Measurements from ENCODE around the gene PRKCE. TPM values are rescaled to one million over a fixed set of nuclear protein-coding genes. Genes with fewer than 3 reads are reported as not detected.

PRKCE gene
- total RNA-seq, 1 experiment from 2014 or later: 2.4 TPM

DNA sequence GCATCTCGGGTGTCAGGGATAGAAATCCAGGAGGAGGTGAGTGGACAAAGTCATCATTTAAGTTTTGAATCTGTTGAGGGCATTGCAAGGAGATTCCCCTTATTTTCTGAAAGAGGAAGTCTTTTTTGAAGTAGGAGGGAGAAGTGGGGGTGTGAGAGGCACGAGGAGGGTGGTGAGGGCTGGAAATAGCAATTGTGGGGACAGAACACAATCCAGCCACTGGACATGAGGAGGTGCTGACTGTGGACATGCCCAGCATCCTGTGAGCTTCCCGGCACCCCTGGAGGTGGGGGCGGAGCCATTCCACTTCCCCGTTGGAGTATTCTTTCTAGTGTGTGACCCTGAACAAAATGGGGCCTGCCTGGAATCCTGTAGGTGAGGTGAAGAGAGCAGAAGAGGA, 335.0 kb downstream of the PRKCE start:
- Histone ChIP-seq H3K27me3 (replicated peaks; ENCODE audit: insufficient read depth, low read depth, low read length, poor library complexity) (no peaks in the 10 kb centered on the region), H3K36me3 (ENCODE audit: insufficient read depth, low read length, poor library complexity, severe bottlenecking) (no peaks in the 10 kb centered on the region), H3K9me3 (ENCODE audit: low read depth, low read length, poor library complexity, severe bottlenecking) (no peaks in the 10 kb centered on the region), H3K27ac (ENCODE audit: low read depth, low read length, poor library complexity, severe bottlenecking) (no peak overlapping the region), H3K4me1 (ENCODE audit: insufficient read depth, low read length, poor library complexity, severe bottlenecking) (no peaks in the 10 kb centered on the region), H3K4me3 (ENCODE audit: low read depth, low read length, poor library complexity, severe bottlenecking) (no peak overlapping the region)
- no peak for DNase-seq (ENCODE audit: low spot score)
- ChIA-PET POLR2A (ENCODE audit: low non-redundant PET) (no interaction called here), CTCF (no interaction called here)
- no TSS peak for BruUV-seq (replicated peaks)
- TF ChIP-seq EZH2 (IDR thresholded peaks at IDR 0.05; ENCODE audit: borderline replicate concordance, low read depth, low read length, poor library complexity, severe bottlenecking) (no peak), CTCF (conservative IDR thresholded peaks at IDR 0.05; ENCODE audit: low read depth, low read length) (no peak)
- intact Hi-C loops (cut with micrococcal nuclease; ENCODE audit: unreplicated experiment): no loop called here

DNA sequence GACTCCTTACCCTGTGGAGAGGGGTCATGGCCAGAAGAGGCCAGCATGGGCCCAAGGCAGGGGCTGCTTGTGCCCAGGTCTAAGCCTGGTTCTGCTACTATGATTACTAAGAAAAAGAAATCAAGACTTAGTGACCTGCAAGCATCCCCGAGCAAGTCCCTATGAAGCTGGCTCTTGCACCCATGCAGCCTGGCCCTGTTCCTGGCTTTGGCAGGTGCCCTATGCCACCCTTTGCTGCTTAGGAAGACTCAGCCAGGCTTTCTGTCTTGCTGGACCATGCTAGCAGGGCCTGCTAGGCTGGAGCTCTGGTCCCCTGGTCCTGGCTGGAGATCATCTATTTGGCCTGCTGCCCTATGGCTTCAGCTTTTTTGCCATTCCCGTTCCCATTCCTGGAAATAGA, 336.4 kb downstream of the PRKCE start:
- TF ChIP-seq EZH2 (IDR thresholded peaks at IDR 0.05; ENCODE audit: borderline replicate concordance, low read depth, low read length, poor library complexity, severe bottlenecking): no peak
- no peak for TF ChIP-seq CTCF (conservative IDR thresholded peaks at IDR 0.05; ENCODE audit: low read depth, low read length)
- Histone ChIP-seq H3K27me3 (replicated peaks; ENCODE audit: insufficient read depth, low read depth, low read length, poor library complexity) (no peaks in the 10 kb centered on the region), H3K36me3 (ENCODE audit: insufficient read depth, low read length, poor library complexity, severe bottlenecking) (no peaks in the 10 kb centered on the region), H3K4me3 (ENCODE audit: low read depth, low read length, poor library complexity, severe bottlenecking) (no peak overlapping the region), H3K4me1 (ENCODE audit: insufficient read depth, low read length, poor library complexity, severe bottlenecking) (no peaks in the 10 kb centered on the region), H3K9me3 (ENCODE audit: low read depth, low read length, poor library complexity, severe bottlenecking) (no peaks in the 10 kb centered on the region), H3K27ac (ENCODE audit: low read depth, low read length, poor library complexity, severe bottlenecking) (no peak overlapping the region)
- intact Hi-C loops (cut with micrococcal nuclease; ENCODE audit: unreplicated experiment): no loop called here
- ChIA-PET CTCF (no interaction called here), POLR2A (ENCODE audit: low non-redundant PET) (no interaction called here)
- no TSS peak for BruUV-seq (replicated peaks)
- DNase-seq (ENCODE audit: low spot score): no peak

- H3K36me3 ChIP-seq (ENCODE audit: insufficient read depth, low read length, poor library complexity, severe bottlenecking): no peaks in the 10 kb centered on the region
- H3K27me3 ChIP-seq (replicated peaks; ENCODE audit: insufficient read depth, low read depth, low read length, poor library complexity): no peaks in the 10 kb centered on the region
- no peak for DNase-seq (ENCODE audit: low spot score)
- H3K4me3 ChIP-seq (ENCODE audit: low read depth, low read length, poor library complexity, severe bottlenecking): no peak overlapping the region
- BruUV-seq (replicated peaks): no TSS peak
- intact Hi-C loops (cut with micrococcal nuclease; ENCODE audit: unreplicated experiment): no loop called here
- ChIA-PET CTCF (no interaction called here), POLR2A (ENCODE audit: low non-redundant PET) (no interaction called here)
- H3K27ac ChIP-seq (ENCODE audit: low read depth, low read length, poor library complexity, severe bottlenecking): no peak overlapping the region
- no peaks in the 10 kb centered on the region for H3K4me1 ChIP-seq (ENCODE audit: insufficient read depth, low read length, poor library complexity, severe bottlenecking)
- TF ChIP-seq CTCF (conservative IDR thresholded peaks at IDR 0.05; ENCODE audit: low read depth, low read length) (no peak), EZH2 (IDR thresholded peaks at IDR 0.05; ENCODE audit: borderline replicate concordance, low read depth, low read length, poor library complexity, severe bottlenecking) (no peak)
- H3K9me3 ChIP-seq (ENCODE audit: low read depth, low read length, poor library complexity, severe bottlenecking): no peaks in the 10 kb centered on the region
Measured at GRCh38 chr2:45988879-45989278, 337.4 kb downstream of the PRKCE start.
